K562 (cell line): ENCODE results near the gene KIAA2012. TPM values are rescaled to one million over a fixed set of nuclear protein-coding genes. Genes with fewer than 3 reads are reported as not detected.

Experiments used
- ADNP ChIP-seq: fragments of 200-800 bp; sonication (Bioruptor generic); IDR thresholded peaks from 2 replicates; pipeline ENCODE4 v1.6.1; 2016; ENCODE audit warnings: missing genetic modification characterization, missing compliant biosample characterization
- ARID4B ChIP-seq: sonication (generic); formaldehyde crosslinking; IDR thresholded peaks from 2 replicates; pipeline ENCODE4 v1.8.0; 2022; ENCODE audit warnings: mild to moderate bottlenecking, missing genetic modification reagents
- CTBP1 ChIP-seq: fragments of 450-650 bp; IDR thresholded peaks from 2 replicates; pipeline ENCODE4 v1.6.1; 2016; ENCODE audit warnings: borderline replicate concordance
- GATAD2B ChIP-seq: fragments of 450-650 bp; IDR thresholded peaks from 2 replicates; pipeline ENCODE4 v1.6.1; 2017; ENCODE audit warnings: mild to moderate bottlenecking, borderline replicate concordance
- RB1 ChIP-seq: fragments of 450-650 bp; IDR thresholded peaks from 2 replicates; pipeline ENCODE4 v1.6.1; 2017; ENCODE audit warnings: low read depth, mild to moderate bottlenecking
- REST ChIP-seq, 2 experiments: fragments of 450-650 bp; formaldehyde crosslinking in 1 of 2; IDR thresholded peaks; 2 replicates each; pipeline versions ENCODE4 v1.4.0 to v1.6.1; 2014 to 2020; ENCODE audit warnings: mild to moderate bottlenecking in 2 of 2, borderline replicate concordance in 1 of 2, low read depth in 1 of 2
- ZNF224 ChIP-seq: sonication (generic); formaldehyde crosslinking; IDR thresholded peaks from 2 replicates; pipeline ENCODE4 v1.8.0; 2022; ENCODE audit warnings: mild to moderate bottlenecking, missing genetic modification reagents
- ZNF740 ChIP-seq, 3 experiments: fragments of 200-800 bp in 1 of 3; sonication (Bioruptor generic) in 1 of 3; sonication (generic) in 1 of 3; formaldehyde crosslinking in 1 of 3; IDR thresholded peaks; 2 replicates each; pipeline versions ENCODE4 v1.6.1 to v1.8.0; 2016 to 2022; ENCODE audit warnings: mild to moderate bottlenecking in 2 of 3, missing compliant biosample characterization in 2 of 3, missing genetic modification characterization in 2 of 3, missing genetic modification reagents in 1 of 3
- polyA plus RNA-seq, 8 experiments: library from polyadenylated mRNA; depleted of rRNA in 4 of 8; stranded (reverse) in 5 of 8; unstranded in 3 of 8; fragments of >200 nt; fragmentation: Nextera tagmentation in 2 of 8; fragmentation: Illumina TruSeq in 1 of 8; extraction: Ambion mirVana in 2 of 8; extraction: Trizol in 1 of 8; gene quantifications; 2 replicates each; pipeline versions ENCODE4 v1.2.1 to v1.2.3, GENCODE V29; 2011 to 2014; ENCODE audit warnings: inconsistent platforms in 1 of 8, missing spikeins in 1 of 8
- total RNA-seq, 7 experiments: library from RNA; depleted of rRNA in 6 of 7; stranded (reverse); fragments of >200 nt in 6 of 7; fragmentation: Illumina TruSeq in 2 of 7; extraction: Trizol in 2 of 7; gene quantifications; 2 replicates each; pipeline versions ENCODE4 v1.2.1 to v1.2.3, GENCODE V29; 2011 to 2021; ENCODE audit warnings: low replicate concordance in 1 of 7

The KIAA2012 gene
- total and polyA plus RNA-seq, 9 of the 15 experiments (the other 6 are each of a cell fraction or from before 2014, with no cell fraction given) = not detected

- TF ChIP-seq ARID4B (CRISPR knock-in tag) (0 out of 2 replicates have a peak, but pooled peaks have one; percentile 3), REST (IDR thresholded peaks at IDR 0.05; ENCODE audit: borderline replicate concordance) (no peak), REST (CRISPR knock-in tag; IDR thresholded peaks at IDR 0.05; ENCODE audit: low read depth) (no peak), RB1 (peak; percentile 79), ZNF740 (CRISPR knock-in tag; IDR thresholded peaks at IDR 0.05) (peak; percentile 94), ZNF740 (tag; IDR thresholded peaks at IDR 0.05) (peak in 1 of 2 experiments; percentile 74; a peak in 2 of 4 replicates), ADNP (tag) (no peak), CTBP1 (no peak), GATAD2B (no peak), ZNF224 (CRISPR knock-in tag) (no peak)
Measured at GRCh38 chr2:202238234-202239197, 165.5 kb downstream of the KIAA2012 start, which contains the start of gene SUMO1 (continued).
